Neural cell (in vitro differentiated cells): ENCODE measurements around the gene HDAC4. TPM values are rescaled to one million over a fixed set of nuclear protein-coding genes. Genes with fewer than 3 reads are reported as not detected.

Source experiments
- H2AFZ ChIP-seq: fragments of 200-600, 300-800 bp; sonication (generic), shearing (Covaris generic); 2 replicates; pipeline ENCODE4 v1.6.0; 2014; ENCODE audit warnings: low read depth, mild to moderate bottlenecking, antibody characterized with exemption, low read length, moderate library complexity
- H3F3A ChIP-seq: fragments of 200-600 bp; shearing (Covaris generic); 2 replicates; pipeline ENCODE4 v1.6.1; 2016; ENCODE audit warnings: mild to moderate bottlenecking, moderate library complexity, mixed read lengths, antibody characterized with exemption, low read length; ENCODE audit not compliant: insufficient read depth, poor library complexity, severe bottlenecking
- H3K27ac ChIP-seq: fragments of 200-600, 300-800 bp; sonication (generic), shearing (Covaris generic); 2 replicates; pipeline ENCODE4 v1.5.1; 2014; ENCODE audit warnings: mild to moderate bottlenecking, low read length, moderate library complexity
- H3K27me3 ChIP-seq: fragments of 300-800, 200-600 bp; sonication (generic), shearing (Covaris generic); 2 replicates; pipeline ENCODE4 v1.6.0; 2014; ENCODE audit warnings: mild to moderate bottlenecking, low read depth, low read length, moderate library complexity; ENCODE audit not compliant: insufficient read depth
- H3K36me3 ChIP-seq: fragments of 300-800, 200-600 bp; sonication (generic), shearing (Covaris generic); 2 replicates; pipeline ENCODE4 v1.5.1; 2014; ENCODE audit warnings: mild to moderate bottlenecking, antibody characterized with exemption, low read length, moderate library complexity; ENCODE audit not compliant: insufficient read depth
- H3K4me2 ChIP-seq: fragments of 300-800, 200-600 bp; sonication (generic), shearing (Covaris generic); 2 replicates; pipeline ENCODE4 v1.6.0; 2014; ENCODE audit warnings: mild to moderate bottlenecking, low read length
- H3K4me3 ChIP-seq: fragments of 300-800, 200-600 bp; sonication (generic), shearing (Covaris generic); 2 replicates; pipeline ENCODE4 v1.5.1; 2014; ENCODE audit warnings: mild to moderate bottlenecking, low read length, moderate library complexity
- H3K79me2 ChIP-seq: fragments of 200-600 bp; shearing (Covaris generic); replicated peaks from 2 replicates; pipeline ENCODE4 v1.6.0; 2014; ENCODE audit warnings: mild to moderate bottlenecking, low read length, moderate library complexity; ENCODE audit not compliant: insufficient read depth
- H3K9ac ChIP-seq: fragments of 300-800, 200-600 bp; sonication (generic), shearing (Covaris generic); 2 replicates; pipeline ENCODE4 v1.6.1; 2016; ENCODE audit warnings: mild to moderate bottlenecking, low read length, mixed read lengths
- H3K9me2 ChIP-seq: fragments of 200-600 bp; shearing (Covaris generic); 2 replicates; pipeline ENCODE4 v1.6.1; 2016; ENCODE audit warnings: mild to moderate bottlenecking, low read length, mixed read lengths; ENCODE audit not compliant: insufficient read depth
- H3K9me3 ChIP-seq: fragments of 200-600, 300-800 bp; sonication (generic), shearing (Covaris generic); 2 replicates; pipeline ENCODE4 v1.6.1; 2016; ENCODE audit warnings: mild to moderate bottlenecking, mixed run types, low read length, moderate library complexity, mixed read lengths
- H4K20me1 ChIP-seq: fragments of 200-600 bp; shearing (Covaris generic); 2 replicates; pipeline ENCODE4 v1.6.1; 2016; ENCODE audit warnings: mild to moderate bottlenecking, mixed run types; ENCODE audit not compliant: insufficient read depth
- EP300 ChIP-seq: fragments of 450-650 bp; conservative IDR thresholded peaks from 2 replicates; pipeline ENCODE4 v1.6.1; 2014; ENCODE audit warnings: antibody characterized with exemption, mild to moderate bottlenecking, moderate library complexity; ENCODE audit not compliant: poor library complexity, severe bottlenecking
- EZH2 ChIP-seq: fragments of 200-600, 300-800 bp; shearing (Covaris generic), sonication (generic); IDR thresholded peaks from 2 replicates; pipeline ENCODE4 v1.6.1; 2014; ENCODE audit warnings: antibody characterized with exemption, low read length, borderline replicate concordance, mild to moderate bottlenecking; ENCODE audit not compliant: insufficient read depth, poor library complexity, severe bottlenecking
- MXI1 ChIP-seq: fragments of 450-650 bp; conservative IDR thresholded peaks from 2 replicates; pipeline ENCODE4 v1.6.1; 2014; ENCODE audit warnings: antibody characterized with exemption, mild to moderate bottlenecking; ENCODE audit not compliant: poor library complexity, severe bottlenecking
- POLR2AphosphoS5 ChIP-seq: IDR thresholded peaks from 2 replicates; pipeline ENCODE4 v1.6.1; 2012
- RAD21 ChIP-seq: fragments of 450-650 bp; conservative IDR thresholded peaks from 2 replicates; pipeline ENCODE4 v1.6.1; 2014; ENCODE audit warnings: antibody characterized with exemption, mild to moderate bottlenecking, moderate library complexity
- SMC3 ChIP-seq: fragments of 450-650 bp; conservative IDR thresholded peaks from 2 replicates; pipeline ENCODE4 v1.6.1; 2014; ENCODE audit warnings: antibody characterized with exemption, mild to moderate bottlenecking, moderate library complexity; ENCODE audit not compliant: poor library complexity
- TAF1 ChIP-seq: IDR thresholded peaks from 2 replicates; pipeline ENCODE4 v1.6.1; 2012; ENCODE audit warnings: low read depth
- polyA plus RNA-seq: library from polyadenylated mRNA; depleted of rRNA; stranded (reverse); fragments of >200 nt; gene quantifications from 2 replicates; pipeline ENCODE4 v1.2.3, GENCODE V29; 2014
- TF ChIP-seq, protein P1 (sequence below): fragments of 450-650 bp; IDR thresholded peaks from 2 replicates; pipeline ENCODE4 v1.5.1; 2014; ENCODE audit warnings: antibody characterized with exemption, mild to moderate bottlenecking, moderate library complexity; ENCODE audit not compliant: poor library complexity, severe bottlenecking
- TF ChIP-seq, protein P2 (sequence below): IDR thresholded peaks from 2 replicates; pipeline ENCODE4 v1.6.1; 2012; ENCODE audit warnings: borderline replicate concordance

Gene HDAC4
- polyA plus RNA-seq, 1 donor from 2014 or later: 3.4 TPM

- H3K4me2 ChIP-seq: no peak overlapping the region
- no peak overlapping the region for H3K27ac ChIP-seq
- no peak overlapping the region for H2AFZ ChIP-seq
- H3K36me3 ChIP-seq: no peaks in the 10 kb centered on the region
- H3K9me2 ChIP-seq: no peaks in the 10 kb centered on the region
- H3K79me2 ChIP-seq: peaks cover 10% of the 10 kb centered on the region
- H3K27me3 ChIP-seq: no peaks in the 10 kb centered on the region
- no peaks in the 10 kb centered on the region for H3F3A ChIP-seq
- no peak overlapping the region for H3K9ac ChIP-seq
- no peaks in the 10 kb centered on the region for H4K20me1 ChIP-seq
- no peaks in the 10 kb centered on the region for H3K9me3 ChIP-seq
- TF ChIP-seq, protein P1, sequence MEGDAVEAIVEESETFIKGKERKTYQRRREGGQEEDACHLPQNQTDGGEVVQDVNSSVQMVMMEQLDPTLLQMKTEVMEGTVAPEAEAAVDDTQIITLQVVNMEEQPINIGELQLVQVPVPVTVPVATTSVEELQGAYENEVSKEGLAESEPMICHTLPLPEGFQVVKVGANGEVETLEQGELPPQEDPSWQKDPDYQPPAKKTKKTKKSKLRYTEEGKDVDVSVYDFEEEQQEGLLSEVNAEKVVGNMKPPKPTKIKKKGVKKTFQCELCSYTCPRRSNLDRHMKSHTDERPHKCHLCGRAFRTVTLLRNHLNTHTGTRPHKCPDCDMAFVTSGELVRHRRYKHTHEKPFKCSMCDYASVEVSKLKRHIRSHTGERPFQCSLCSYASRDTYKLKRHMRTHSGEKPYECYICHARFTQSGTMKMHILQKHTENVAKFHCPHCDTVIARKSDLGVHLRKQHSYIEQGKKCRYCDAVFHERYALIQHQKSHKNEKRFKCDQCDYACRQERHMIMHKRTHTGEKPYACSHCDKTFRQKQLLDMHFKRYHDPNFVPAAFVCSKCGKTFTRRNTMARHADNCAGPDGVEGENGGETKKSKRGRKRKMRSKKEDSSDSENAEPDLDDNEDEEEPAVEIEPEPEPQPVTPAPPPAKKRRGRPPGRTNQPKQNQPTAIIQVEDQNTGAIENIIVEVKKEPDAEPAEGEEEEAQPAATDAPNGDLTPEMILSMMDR: no peak
- TF ChIP-seq MXI1: no peak
- no peak for TF ChIP-seq TAF1
- no peak overlapping the region for H3K4me3 ChIP-seq
Observed at GRCh38 chr2:239339726-239340601, 60.9 kb downstream of the HDAC4 start.

DNA sequence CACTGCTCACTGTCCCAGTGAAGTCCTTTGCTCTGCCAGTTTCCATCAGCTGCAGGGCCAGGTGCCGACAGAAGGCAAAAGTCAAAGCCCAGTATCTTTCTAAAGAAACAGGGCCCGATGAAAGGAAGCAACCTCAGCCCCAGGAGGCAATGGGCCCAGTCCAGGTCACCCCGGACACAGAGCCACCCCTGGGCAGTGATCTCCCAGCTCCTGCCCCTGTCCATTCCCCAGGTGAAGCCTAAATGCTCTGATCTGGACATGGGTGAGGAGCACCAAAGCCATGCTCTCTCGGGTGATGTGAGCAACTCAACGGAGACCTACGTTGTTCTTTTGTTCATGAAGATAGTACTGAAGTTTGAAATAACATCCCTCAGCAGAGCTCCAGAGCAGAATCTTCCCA lies 61.6 kb downstream of the HDAC4 start:
- no peak overlapping the region for H3K4me2 ChIP-seq
- TF ChIP-seq SMC3: no peak
- TF ChIP-seq EP300: no peak
- TF ChIP-seq RAD21: no peak
- TF ChIP-seq MXI1: no peak
- TF ChIP-seq, protein P1: no peak
- TF ChIP-seq EZH2: no peak
- TF ChIP-seq, protein P2, sequence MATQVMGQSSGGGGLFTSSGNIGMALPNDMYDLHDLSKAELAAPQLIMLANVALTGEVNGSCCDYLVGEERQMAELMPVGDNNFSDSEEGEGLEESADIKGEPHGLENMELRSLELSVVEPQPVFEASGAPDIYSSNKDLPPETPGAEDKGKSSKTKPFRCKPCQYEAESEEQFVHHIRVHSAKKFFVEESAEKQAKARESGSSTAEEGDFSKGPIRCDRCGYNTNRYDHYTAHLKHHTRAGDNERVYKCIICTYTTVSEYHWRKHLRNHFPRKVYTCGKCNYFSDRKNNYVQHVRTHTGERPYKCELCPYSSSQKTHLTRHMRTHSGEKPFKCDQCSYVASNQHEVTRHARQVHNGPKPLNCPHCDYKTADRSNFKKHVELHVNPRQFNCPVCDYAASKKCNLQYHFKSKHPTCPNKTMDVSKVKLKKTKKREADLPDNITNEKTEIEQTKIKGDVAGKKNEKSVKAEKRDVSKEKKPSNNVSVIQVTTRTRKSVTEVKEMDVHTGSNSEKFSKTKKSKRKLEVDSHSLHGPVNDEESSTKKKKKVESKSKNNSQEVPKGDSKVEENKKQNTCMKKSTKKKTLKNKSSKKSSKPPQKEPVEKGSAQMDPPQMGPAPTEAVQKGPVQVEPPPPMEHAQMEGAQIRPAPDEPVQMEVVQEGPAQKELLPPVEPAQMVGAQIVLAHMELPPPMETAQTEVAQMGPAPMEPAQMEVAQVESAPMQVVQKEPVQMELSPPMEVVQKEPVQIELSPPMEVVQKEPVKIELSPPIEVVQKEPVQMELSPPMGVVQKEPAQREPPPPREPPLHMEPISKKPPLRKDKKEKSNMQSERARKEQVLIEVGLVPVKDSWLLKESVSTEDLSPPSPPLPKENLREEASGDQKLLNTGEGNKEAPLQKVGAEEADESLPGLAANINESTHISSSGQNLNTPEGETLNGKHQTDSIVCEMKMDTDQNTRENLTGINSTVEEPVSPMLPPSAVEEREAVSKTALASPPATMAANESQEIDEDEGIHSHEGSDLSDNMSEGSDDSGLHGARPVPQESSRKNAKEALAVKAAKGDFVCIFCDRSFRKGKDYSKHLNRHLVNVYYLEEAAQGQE: no peak
- no peak for TF ChIP-seq TAF1
- no peak for TF ChIP-seq POLR2AphosphoS5
- no peaks in the 10 kb centered on the region for H3F3A ChIP-seq
- no peak overlapping the region for H3K27ac ChIP-seq
- H2AFZ ChIP-seq: no peak overlapping the region
- H3K9me2 ChIP-seq: no peaks in the 10 kb centered on the region
- peaks cover 10% of the 10 kb centered on the region for H3K79me2 ChIP-seq
- no peak overlapping the region for H3K9ac ChIP-seq
- H4K20me1 ChIP-seq: no peaks in the 10 kb centered on the region
- no peaks in the 10 kb centered on the region for H3K36me3 ChIP-seq
- no peaks in the 10 kb centered on the region for H3K27me3 ChIP-seq
- no peak overlapping the region for H3K4me3 ChIP-seq
- no peaks in the 10 kb centered on the region for H3K9me3 ChIP-seq
